Erythroblast (primary cell): ENCODE data around the gene ASAP3.

Experiments used
- GATA1 ChIP-seq: IDR thresholded peaks from 2 replicates; pipeline ENCODE4 v1.6.1; 2011; ENCODE audit warnings: low read depth, mild to moderate bottlenecking, control low read depth, low read length, moderate library complexity
- POLR2A ChIP-seq: IDR thresholded peaks from 2 replicates; pipeline ENCODE4 v1.6.1; 2011; ENCODE audit warnings: mild to moderate bottlenecking, low read length

DNA sequence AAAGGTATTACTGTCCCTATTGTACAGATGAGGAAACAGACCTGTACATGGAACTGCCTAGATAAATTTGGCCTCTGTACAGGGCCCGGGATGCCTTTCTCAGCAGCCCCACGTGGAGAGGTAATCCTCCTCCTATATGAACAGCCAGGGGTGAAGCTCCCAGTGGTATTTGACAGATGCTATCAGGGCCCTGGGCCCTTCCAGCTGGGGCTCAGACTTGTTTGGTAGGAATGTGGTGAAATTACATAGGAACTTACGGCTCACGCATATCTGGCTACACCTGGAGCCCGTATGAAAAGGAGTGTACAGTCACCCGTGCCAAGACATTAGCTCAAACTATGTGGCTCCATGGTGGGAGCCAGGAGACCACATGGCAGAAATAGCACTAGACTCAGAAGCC lies 34.7 kb downstream of the ASAP3 start:
- TF ChIP-seq POLR2A (no peak), GATA1 (no peak)
